GM08714 (cell line): Measurements from ENCODE around the gene LIMS2.

Experiments used
- H3K4me3 ChIP-seq: fragments of 200-500 bp; sonication (Bioruptor generic); 2 replicates; pipeline ENCODE4 v1.5.1; 2014; ENCODE audit warnings: mild to moderate bottlenecking, low read length, inconsistent platforms
- ZNF274 ChIP-seq: IDR thresholded peaks from 2 replicates; pipeline ENCODE4 v1.6.1; 2012; ENCODE audit warnings: mild to moderate bottlenecking, low read depth, low read length

The LIMS2 gene

GRCh38 chr2:127645026-127645394 is 30.3 kb downstream of the LIMS2 start:
- H3K4me3 ChIP-seq: no peak overlapping the region
- TF ChIP-seq ZNF274: no peak

- TF ChIP-seq ZNF274: no peak
These were observed 31.0 kb downstream of the LIMS2 start for GRCh38 chr2:127644066-127645025.

GRCh38 chr2:127643439-127644065 is 31.8 kb downstream of the LIMS2 start:
- TF ChIP-seq ZNF274: no peak
- no peak overlapping the region for H3K4me3 ChIP-seq

More at GRCh38 chr2:127644066-127645025, 31.0 kb downstream of the LIMS2 start:
- no peak overlapping the region for H3K4me3 ChIP-seq

GRCh38 chr2:127642706-127643438 is 32.5 kb downstream of the LIMS2 start:
- no peak for TF ChIP-seq ZNF274
- H3K4me3 ChIP-seq: no peak overlapping the region

- TF ChIP-seq ZNF274: no peak
- no peak overlapping the region for H3K4me3 ChIP-seq
These were observed 33.4 kb downstream of the LIMS2 start for GRCh38 chr2:127641846-127642507.

GRCh38 chr2:127641133-127641532 is 34.2 kb downstream of the LIMS2 start:
- H3K4me3 ChIP-seq: no peak overlapping the region
- no peak for TF ChIP-seq ZNF274

GRCh38 chr2:127640082-127641072 is 35.0 kb downstream of the LIMS2 start:
- H3K4me3 ChIP-seq: no peak overlapping the region
- TF ChIP-seq ZNF274: no peak

GRCh38 chr2:127639111-127639474 is 36.2 kb downstream of the LIMS2 start:
- H3K4me3 ChIP-seq: no peak overlapping the region
- TF ChIP-seq ZNF274: no peak

- TF ChIP-seq ZNF274: no peak
- H3K4me3 ChIP-seq: no peak overlapping the region
These were observed 36.8 kb downstream of the LIMS2 start for GRCh38 chr2:127638361-127639110.

- no peak for TF ChIP-seq ZNF274
- H3K4me3 ChIP-seq: no peak overlapping the region
These were observed 37.5 kb downstream of the LIMS2 start for GRCh38 chr2:127637725-127638252.

- H3K4me3 ChIP-seq: no peak overlapping the region
- TF ChIP-seq ZNF274: no peak
These were observed 38.1 kb downstream of the LIMS2 start for GRCh38 chr2:127637236-127637630.
